Mesodermal cell (in vitro differentiated cells): ENCODE measurements around the gene INSYN1.
"Not testable (repeated sequence)": the region's sequence is repeated elsewhere in the genome, so short reads cannot be mapped to it uniquely, and the experiment has no call there.

Experiments used
- H3K27ac ChIP-seq: 2 replicates; pipeline ENCODE4 v1.7.0; 2013; ENCODE audit warnings: mild to moderate bottlenecking, low read depth, low read length, moderate library complexity; ENCODE audit not compliant: severe bottlenecking
- H3K36me3 ChIP-seq: 2 replicates; pipeline ENCODE4 v1.7.1; 2013; ENCODE audit warnings: mild to moderate bottlenecking, low read length, moderate library complexity; ENCODE audit not compliant: control insufficient read depth, insufficient read depth
- H3K4me1 ChIP-seq: one replicate; pipeline ENCODE4 v1.7.1; 2013; ENCODE audit warnings: mild to moderate bottlenecking, low read length; ENCODE audit not compliant: insufficient read depth, control insufficient read depth, poor library complexity, severe bottlenecking
- H3K4me3 ChIP-seq: 2 replicates; pipeline ENCODE4 v1.7.0; 2013; ENCODE audit warnings: low read length, control low read depth, mild to moderate bottlenecking; ENCODE audit not compliant: insufficient read depth, poor library complexity, severe bottlenecking; ENCODE audit errors: extremely low read depth
- H3K9me3 ChIP-seq: 2 replicates; pipeline ENCODE4 v1.7.1; 2013; ENCODE audit warnings: mild to moderate bottlenecking, low read length, moderate library complexity; ENCODE audit not compliant: control insufficient read depth
- WGBS, 2 experiments: methylation state at CpG; one replicate each; pipeline ENCODE4 v1.1.5; 2013; ENCODE audit warnings: missing lambda C conversion rate in 2 of 2; ENCODE audit not compliant: insufficient coverage in 2 of 2; 5-methylcytosine and 5-hydroxymethylcytosine counted together

The INSYN1 gene

DNA sequence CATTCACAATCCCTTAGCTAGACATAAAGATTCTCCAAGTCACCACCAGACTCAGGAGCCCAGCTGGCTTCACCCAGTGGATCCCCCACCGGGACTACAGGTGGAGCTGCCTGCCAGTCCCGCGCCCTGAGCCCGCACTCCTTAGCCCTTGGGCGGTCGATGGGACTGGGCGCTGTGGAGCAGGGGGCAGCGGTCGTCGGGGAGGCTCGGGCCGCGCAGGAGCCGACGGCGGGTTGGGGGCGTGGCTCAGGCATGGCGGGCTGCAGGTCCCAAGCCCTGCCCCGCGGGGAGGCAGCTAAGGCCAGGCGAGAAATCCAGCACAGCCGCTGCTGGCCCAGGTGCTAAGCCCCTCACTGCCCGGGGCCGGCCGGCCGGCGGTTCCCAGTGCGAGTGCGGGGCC lies 21.1 kb downstream of the INSYN1 start:
- H3K36me3 ChIP-seq, H3K9me3 ChIP-seq, H3K27ac ChIP-seq, H3K4me3 ChIP-seq, H3K4me1 ChIP-seq: not testable (repeated sequence)
- WGBS, 2 experiments, result 91 to 92% methylated on average over 29 of the region's 29 CpGs

DNA sequence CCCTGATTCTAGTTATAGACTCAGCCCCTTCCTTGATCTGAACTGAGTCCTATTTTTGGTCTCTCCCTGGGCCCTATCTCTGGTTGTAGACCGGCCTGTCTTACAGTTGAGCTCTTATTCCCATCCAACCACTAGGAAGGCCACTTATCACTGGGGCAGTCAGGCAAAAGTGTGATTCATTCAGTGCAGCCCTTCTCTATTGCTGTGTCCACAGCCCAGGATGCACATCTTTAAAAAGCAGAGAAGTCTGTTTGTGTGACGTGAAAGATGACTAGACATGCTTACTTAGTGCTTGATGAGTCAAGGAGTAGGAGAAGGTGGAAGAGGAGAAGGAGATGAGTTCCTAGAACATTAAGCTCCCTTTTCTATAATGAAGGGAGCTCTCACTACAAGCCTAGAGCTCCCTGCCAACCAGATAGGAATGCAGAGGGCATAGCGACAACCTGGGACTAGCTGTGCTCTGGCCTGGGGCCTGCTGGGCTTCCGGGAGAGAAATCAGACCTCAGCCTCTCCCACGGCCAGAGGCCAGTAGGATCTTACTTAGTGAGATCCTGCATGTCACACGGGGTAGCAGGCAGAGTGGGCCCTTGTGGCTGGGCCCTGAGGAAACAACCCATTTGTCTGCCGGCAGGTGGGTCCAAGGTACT lies 25.7 kb downstream of the INSYN1 start:
- WGBS, 2 experiments, result 82 to 85% methylated on average over 6 to 7 of the region's 7 CpGs
- Histone ChIP-seq H3K4me1 (no peaks in the 10 kb centered on the region), H3K36me3 (no peaks in the 10 kb centered on the region), H3K9me3 (no peaks in the 10 kb centered on the region), H3K4me3 (no peak overlapping the region), H3K27ac (no peak overlapping the region)

DNA sequence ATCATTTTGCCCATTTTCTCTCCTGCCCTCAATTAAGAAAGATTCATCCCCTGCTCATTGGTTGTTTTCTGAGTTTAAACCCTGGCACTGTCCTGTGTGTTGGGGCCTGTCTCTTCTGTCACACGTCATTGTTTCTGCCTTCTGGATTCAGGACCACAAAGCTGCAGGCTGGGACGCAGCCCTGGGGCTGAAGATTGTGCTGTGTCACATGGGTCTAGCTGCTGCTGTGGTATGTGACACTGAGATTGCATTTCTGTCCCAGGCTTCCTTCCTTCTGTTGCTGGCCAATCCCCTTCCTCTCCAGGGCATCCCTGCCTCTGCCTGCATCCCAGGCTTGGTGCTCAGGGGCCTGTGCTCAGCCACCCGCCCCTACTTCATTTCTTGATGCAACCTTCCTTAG lies 28.9 kb downstream of the INSYN1 start:
- Histone ChIP-seq H3K27ac (no peak overlapping the region), H3K4me3 (no peak overlapping the region), H3K36me3 (no peaks in the 10 kb centered on the region), H3K4me1 (no peaks in the 10 kb centered on the region), H3K9me3 (no peaks in the 10 kb centered on the region)
- 69 to 88% methylated on average over 2 to 3 of the region's 3 CpGs for WGBS, 2 experiments

DNA sequence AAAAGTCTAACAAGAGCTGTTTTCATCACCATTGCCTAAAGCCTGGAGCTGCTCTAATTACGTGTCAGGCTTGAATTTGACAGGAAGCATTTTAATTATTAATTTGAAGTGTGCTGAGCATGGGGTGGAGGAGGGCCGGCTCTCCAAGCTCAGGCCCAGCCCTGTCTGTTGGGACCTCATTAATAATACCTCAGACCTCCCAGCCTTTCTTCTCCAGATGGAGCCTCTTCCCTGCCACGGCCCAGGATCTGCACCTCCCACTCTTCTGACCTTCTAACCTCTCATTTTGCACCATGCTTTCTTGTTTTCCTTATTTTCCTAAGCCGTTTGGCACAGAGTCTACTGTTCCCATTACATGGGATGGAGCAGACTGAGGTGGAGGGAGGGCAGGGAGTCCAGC lies 30.0 kb downstream of the INSYN1 start:
- 80 to 84% methylated on average over 1 to 3 of the region's 4 CpGs for WGBS, 2 experiments
- H3K27ac ChIP-seq, result no peak overlapping the region

DNA sequence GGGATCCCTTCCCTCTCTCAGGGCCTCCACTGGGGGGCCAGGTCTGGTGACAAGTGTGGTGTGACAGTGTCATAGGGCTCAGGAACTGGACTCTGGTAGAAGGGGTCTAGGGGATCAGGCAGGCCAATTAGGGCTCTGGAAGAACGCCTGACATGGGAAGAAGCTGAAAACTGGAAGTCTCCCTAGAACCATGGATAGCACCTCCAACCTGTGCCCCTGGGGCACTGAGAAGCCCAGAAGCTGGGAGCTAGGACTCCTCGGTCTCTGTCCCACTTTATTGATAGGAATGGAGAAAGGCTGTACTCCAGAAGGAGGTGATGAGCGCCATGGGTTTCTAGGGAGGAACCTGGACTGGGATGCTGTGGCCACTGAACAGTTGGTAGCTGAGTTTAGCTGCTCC lies 30.7 kb downstream of the INSYN1 start:
- no peaks in the 10 kb centered on the region for H3K9me3 ChIP-seq
- no peaks in the 10 kb centered on the region for H3K36me3 ChIP-seq
- 100% methylated on average over 2 of the region's 3 CpGs for WGBS, 2 experiments
- no peak overlapping the region for H3K4me3 ChIP-seq
- no peak overlapping the region for H3K27ac ChIP-seq
- no peaks in the 10 kb centered on the region for H3K4me1 ChIP-seq

More for the DNA sequence above, 30.0 kb downstream of the INSYN1 start:
- Histone ChIP-seq H3K4me3 (no peak overlapping the region), H3K36me3 (no peaks in the 10 kb centered on the region), H3K9me3 (no peaks in the 10 kb centered on the region), H3K4me1 (no peaks in the 10 kb centered on the region)

DNA sequence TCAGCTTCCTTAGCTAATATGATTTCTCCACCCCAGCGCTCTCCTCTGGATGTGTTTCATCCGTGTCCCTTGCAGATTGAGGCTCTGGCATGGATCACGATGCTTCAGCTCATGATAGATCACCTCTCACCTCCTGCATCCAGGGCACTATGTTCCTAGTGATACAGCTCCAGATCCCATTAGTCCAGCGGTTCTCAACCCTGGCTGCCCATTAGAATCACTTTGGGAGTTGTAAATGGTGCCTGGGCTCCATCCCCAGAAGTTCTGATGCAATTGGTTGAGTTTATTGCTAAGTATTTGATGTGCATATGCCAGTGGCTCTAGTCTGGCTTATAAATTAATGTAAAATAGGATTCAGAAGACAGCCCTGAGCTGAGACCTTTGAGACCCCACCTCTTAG lies 34.5 kb downstream of the INSYN1 start:
- no peak overlapping the region for H3K4me3 ChIP-seq
- H3K9me3 ChIP-seq, result no peaks in the 10 kb centered on the region
- peaks cover 11% of the 10 kb centered on the region for H3K36me3 ChIP-seq
- no peaks in the 10 kb centered on the region for H3K4me1 ChIP-seq
- no peak overlapping the region for H3K27ac ChIP-seq
- WGBS, 2 experiments, result 73 to 86% methylated on average over 3 to 4 of the region's 4 CpGs

DNA sequence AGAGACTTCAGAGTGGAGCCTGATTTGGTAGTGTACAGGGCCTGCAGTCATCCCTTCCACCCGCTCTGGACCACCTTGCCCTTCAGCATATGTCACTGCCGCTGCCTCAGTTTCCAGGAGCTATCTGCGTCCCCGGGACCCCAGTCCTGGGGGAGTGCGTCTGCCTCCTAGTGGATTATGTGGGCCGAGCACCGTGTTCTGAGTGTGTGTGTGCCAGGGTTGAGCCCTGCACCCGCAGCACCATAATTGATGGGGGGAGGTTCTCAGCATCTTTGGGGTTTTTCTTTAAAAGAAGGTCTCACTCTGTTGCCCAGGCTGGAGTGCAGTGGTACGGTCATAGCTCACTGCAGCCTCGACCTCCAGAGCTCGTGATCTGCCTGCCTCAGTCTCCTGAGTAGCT lies 35.3 kb downstream of the INSYN1 start:
- WGBS, 2 experiments, result 78 to 92% methylated on average over 4 to 9 of the region's 11 CpGs
- peaks cover 20% of the 10 kb centered on the region for H3K36me3 ChIP-seq
- H3K27ac ChIP-seq, result no peak overlapping the region
- H3K4me1 ChIP-seq, result no peaks in the 10 kb centered on the region
- no peaks in the 10 kb centered on the region for H3K9me3 ChIP-seq
- H3K4me3 ChIP-seq, result no peak overlapping the region

DNA sequence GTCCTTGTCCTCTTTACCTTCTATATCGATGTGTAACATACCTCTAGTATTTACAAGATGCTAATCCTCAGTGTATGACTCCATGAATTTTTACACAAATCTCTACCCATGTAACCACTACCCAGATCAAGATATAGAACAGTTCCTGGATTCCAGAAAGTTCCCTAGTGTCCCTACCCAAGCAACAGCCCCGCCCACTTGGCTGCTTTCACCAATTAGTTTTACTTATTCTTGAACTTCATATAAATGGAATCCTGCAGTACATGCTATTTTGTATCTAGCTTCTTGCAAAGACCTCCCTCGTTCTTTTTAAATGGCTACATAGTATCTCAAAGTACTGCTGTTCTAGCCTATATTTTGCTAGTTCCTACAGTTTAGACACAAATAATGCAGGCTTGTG lies 35.9 kb downstream of the INSYN1 start:
- Histone ChIP-seq H3K27ac (no peak overlapping the region), H3K36me3 (peaks cover 26% of the 10 kb centered on the region), H3K9me3 (no peaks in the 10 kb centered on the region), H3K4me3 (no peak overlapping the region), H3K4me1 (no peaks in the 10 kb centered on the region)
- WGBS, 2 experiments, result 85 to 100% methylated on average over 3 of the region's 3 CpGs

DNA sequence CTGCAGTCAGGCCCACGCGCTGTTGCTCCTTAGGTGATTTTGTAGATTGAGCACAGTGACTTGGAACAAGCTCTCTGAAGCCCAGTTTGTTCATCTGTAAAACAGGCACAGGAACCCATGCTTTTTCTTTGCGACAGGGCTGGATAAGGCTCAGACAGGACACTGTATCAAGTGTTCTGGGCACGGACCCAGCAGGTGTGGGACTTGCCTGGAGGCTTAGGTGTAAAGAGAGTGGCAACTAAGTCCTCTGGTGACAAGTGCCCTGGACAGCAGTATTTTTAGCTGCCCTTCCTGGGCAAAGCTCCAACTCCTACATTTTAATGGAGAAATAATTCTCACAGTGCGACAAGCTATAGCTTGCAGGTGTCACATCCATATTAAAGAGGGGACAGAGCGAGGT lies 36.7 kb downstream of the INSYN1 start:
- Histone ChIP-seq H3K9me3 (no peaks in the 10 kb centered on the region), H3K4me1 (no peaks in the 10 kb centered on the region), H3K4me3 (no peak overlapping the region), H3K27ac (no peak overlapping the region), H3K36me3 (peaks cover 28% of the 10 kb centered on the region)
- 93 to 96% methylated on average over 3 to 6 of the region's 6 CpGs for WGBS, 2 experiments

DNA sequence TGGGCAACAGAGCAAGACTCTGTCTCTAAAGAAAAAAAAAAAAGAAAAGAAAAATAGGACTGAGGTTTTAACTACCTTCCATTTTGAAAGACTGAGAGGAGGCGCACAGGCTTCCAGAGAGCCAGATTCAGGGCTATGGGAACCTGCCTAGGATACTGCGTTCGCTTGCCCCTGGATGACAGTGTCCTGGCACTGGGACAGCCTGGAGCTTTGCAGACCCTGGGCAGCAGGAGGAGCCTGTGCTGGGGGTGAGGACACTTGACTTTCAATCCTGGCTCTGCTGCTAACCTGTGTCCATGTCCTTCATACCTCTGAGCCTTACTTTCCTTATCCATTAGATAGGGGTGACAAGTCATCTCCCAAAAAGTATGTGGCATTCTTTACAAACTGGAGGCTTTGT lies 37.7 kb downstream of the INSYN1 start:
- 88 to 92% methylated on average over 3 of the region's 3 CpGs for WGBS, 2 experiments
- H3K4me3 ChIP-seq, result no peak overlapping the region
- no peaks in the 10 kb centered on the region for H3K4me1 ChIP-seq
- H3K9me3 ChIP-seq, result no peaks in the 10 kb centered on the region
- H3K27ac ChIP-seq, result no peak overlapping the region
- peaks cover 38% of the 10 kb centered on the region for H3K36me3 ChIP-seq

DNA sequence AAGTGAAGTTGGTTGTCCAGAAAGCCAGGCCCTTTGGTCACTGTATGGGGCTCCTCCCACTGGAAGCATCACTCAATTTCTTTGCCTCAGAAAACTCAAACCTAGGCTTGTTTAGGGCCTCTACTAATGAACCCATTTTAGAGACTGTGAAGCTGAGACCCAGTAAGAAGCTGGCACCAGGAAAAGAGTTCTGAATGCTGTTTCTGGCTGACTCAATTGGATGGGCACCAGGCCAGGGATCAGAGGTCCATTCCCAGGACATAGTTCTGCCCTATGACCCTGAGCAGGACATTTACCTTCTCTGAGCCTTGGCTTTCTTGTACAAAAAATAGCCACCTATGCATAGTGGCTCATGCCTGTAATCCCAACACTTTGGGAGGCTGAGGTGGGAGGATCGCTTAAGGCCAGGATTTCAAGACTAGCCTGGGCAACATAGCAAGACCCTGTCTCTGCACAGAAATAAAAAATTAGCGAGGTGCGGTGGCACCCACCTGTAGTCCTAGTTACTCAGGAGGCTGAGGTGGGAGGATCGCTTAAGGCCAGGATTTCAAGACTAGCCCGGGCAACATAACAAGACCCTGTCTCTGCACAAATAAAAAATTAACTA lies 38.4 kb downstream of the INSYN1 start:
- H3K9me3 ChIP-seq, result no peaks in the 10 kb centered on the region
- WGBS, 2 experiments, result 97 to 100% methylated on average over 3 to 4 of the region's 5 CpGs
- no peaks in the 10 kb centered on the region for H3K4me1 ChIP-seq
- no peak overlapping the region for H3K4me3 ChIP-seq
- peaks cover 43% of the 10 kb centered on the region for H3K36me3 ChIP-seq
- H3K27ac ChIP-seq, result no peak overlapping the region
